NCI-H446 (cell line): ENCODE measurements around the gene RBM23.

Experiments
- DNase-seq, 2 experiments: peaks; one replicate each; lab custom pipeline; 2025; lab: John Stamatoyannopoulos, UW

Gene RBM23

GRCh38 chr14:22885975-22886374 is 33.0 kb downstream of the RBM23 start:
- DNase-seq = no peak

DNA sequence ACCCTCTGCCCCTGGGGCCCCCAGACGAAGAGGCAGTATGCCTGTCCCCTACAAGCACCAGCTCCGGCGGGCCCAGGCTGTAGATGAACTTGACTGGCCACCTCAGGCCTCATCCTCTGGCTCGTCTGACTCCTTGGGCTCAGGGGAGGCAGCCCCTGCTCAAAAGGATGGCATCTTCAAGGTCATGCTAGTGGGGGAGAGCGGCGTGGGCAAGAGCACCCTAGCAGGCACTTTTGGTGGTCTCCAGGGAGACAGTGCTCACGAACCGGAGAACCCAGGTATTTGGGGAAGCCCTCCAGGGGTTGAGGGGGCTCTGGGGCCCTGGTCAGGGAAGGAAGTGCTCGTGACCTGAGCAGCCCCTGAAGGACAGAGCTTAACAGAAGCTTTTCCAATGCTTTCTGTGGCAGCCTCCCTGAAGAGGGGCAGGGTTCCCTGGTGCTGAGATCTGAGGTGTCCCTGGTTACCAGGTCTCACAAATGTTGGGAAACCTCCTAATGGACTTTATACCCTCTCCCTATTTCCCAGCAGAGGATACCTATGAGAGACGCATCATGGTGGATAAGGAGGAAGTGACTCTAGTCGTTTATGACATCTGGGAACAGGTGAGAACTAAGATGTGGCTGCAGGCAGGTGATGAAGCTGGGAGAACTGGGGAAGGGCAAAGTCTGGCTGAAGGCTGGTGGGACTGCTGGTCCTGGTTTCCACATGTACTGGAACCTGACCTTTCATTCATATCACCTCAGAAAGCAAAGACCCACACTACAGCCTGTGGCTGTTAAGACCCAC is 34.0 kb downstream of the RBM23 start:
- DNase-seq = no peak

GRCh38 chr14:22884076-22884737 is 34.7 kb downstream of the RBM23 start:
- DNase-seq = no peak

GRCh38 chr14:22883173-22883976 is 35.6 kb downstream of the RBM23 start, which contains the start of gene REM2:
TSS of gene REM2 (plus strand) at chr14:22883222. CDS start at chr14:22883288, 66 bp downstream.
- DNase-seq = no peak

DNA sequence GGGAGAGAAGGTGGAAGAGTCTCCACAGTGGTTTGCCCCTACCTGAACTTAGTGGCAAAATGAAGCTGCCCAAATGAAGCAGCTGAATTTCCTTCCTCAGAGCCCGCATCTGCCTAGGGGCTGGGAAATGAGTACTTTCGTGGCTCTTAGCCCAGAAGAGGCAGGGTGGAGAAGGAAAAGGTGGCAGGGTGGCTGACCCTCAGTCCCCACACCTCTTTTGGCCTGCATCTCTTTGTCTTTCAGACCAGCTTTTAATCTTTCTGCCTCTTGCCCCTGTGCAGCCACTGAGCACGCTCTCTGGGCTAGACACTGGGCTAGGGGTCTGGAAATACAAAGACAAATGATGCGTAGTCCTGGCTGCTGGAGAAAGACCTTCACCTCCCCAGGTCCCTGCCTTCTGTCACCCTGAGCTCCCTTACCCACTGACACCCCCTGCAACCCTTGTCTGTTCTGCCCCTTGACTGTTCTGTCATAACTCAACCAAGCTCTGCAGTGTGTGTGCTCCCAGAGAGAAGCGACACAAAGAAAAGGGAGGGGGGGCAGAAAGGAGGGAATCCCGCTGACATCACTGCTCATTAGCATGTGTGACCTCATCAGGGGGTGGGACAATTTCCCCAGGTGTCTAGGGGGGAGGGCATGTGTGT is 36.3 kb downstream of the RBM23 start:
- DNase-seq = no peak

DNA sequence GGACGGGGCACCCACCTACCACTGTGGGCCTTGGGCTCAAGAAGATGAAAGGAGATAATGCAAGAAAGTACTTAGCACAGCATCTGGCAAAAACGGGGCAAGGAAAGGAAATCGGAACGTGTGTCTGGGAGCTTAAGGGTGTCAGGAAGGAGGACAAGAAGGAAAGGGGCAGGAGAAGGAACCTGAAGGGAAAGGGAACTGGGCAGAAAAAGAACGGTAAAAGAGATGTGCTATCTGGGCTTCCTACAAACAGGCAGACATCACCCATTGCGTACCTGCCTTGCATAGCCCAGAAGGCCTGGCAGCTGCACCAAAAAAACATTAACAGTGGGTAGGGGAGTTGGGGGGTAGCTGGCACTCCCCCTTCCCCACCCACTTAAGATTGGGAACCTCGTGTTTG is 36.9 kb downstream of the RBM23 start:
- no peak for DNase-seq

DNA sequence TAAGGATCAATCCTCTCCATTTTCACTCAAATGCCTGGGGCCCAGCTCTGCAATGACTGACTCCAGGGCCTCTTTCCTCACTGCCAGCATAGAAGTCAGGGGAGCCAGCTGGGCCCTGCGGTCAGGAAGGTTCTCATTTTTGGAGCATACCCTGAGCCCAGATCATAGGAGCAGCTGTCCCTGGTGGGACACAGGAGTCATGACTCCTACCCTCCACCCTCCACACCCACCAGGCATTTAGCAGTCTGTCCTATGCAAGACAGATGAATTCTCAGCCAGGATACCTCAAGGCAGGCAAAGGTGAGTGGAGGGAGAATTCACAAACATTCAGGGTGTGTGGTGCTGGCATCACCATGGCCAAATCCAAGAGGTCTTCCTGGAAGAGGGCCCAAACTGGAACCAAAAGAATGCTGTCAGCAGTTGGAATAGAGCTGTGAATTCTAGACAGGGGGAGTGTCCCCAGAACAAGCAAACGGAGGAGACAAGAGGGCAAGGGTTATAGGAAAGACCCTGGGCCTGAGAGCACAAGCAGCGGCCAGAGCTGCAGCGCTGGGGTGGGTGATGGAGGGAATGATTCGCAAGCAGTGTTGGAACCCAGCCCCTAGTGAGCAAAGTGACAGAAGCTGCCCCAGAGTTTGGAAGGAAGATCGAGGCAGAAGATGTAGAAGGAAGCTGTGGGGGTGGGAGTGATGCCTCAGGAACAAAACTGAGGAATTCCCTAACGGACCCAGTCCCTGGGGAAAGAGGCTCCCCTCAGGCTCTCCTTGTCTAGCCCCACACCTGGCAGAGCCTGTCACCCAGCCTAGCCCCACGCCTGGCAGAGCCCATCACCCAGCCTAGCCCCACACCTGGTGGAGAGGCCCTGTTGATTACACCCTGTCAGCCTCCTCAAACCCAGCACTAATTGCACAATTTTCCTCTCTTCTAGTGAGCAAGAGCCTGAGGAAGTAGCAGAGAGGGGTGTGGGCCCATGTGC is 40.4 kb downstream of the RBM23 start:
- no peak for DNase-seq

GRCh38 chr14:22877000-22877501 is 41.9 kb downstream of the RBM23 start:
- DNase-seq = no peak

- no peak for DNase-seq
These were observed 43.1 kb downstream of the RBM23 start for GRCh38 chr14:22875748-22876319.

DNA sequence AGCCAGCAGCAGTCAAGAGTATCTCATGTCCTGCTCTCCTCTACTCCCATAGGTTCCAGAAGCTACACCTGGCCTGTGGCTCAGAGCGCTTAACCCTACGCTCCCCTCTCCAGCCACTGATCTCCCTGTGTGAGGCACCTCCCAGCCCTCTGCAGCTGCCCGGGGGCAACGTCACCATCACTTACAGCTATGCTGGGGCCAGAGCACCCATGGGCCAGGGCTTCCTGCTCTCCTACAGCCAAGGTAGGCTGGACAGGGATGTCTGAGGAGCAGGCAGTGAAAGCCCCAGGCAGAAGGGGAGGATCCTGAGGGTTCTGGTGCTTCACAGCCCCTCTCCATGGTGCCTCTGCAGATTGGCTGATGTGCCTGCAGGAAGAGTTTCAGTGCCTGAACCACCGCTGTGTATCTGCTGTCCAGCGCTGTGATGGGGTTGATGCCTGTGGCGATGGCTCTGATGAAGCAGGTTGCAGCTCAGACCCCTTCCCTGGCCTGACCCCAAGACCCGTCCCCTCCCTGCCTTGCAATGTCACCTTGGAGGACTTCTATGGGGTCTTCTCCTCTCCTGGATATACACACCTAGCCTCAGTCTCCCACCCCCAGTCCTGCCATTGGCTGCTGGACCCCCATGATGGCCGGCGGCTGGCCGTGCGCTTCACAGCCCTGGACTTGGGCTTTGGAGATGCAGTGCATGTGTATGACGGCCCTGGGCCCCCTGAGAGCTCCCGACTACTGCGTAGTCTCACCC is 43.8 kb downstream of the RBM23 start:
- DNase-seq = no peak

- no peak for DNase-seq
These were observed 46.0 kb downstream of the RBM23 start for GRCh38 chr14:22872833-22873520.

DNA sequence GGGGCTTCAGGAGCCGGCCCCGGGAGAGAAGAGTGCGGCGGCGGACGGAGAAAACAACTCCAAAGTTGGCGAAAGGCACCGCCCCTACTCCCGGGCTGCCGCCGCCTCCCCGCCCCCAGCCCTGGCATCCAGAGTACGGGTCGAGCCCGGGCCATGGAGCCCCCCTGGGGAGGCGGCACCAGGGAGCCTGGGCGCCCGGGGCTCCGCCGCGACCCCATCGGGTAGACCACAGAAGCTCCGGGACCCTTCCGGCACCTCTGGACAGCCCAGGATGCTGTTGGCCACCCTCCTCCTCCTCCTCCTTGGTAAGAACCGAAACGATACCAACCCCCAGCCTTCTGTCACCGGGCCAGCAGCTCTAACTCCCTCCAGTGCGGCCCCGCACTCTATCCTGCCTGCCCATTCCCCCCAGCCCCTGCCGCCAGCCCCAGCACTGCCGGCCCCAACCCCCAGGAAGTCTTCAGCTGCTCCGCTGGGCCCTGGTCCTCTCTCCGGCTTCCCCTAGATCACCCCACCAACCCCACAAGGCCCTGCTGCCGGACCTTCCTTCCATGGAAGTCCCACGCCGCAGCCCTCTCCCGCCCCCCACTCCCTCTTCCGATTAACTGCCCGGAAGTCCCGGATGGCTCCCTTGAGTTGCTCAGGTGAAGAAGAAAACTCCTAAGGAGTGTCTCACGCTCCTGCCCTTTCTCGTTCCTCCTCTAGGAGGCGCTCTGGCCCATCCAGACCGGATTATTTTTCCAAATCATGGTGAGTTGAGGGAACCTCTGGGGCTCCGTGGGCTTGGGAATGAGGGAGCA is 46.7 kb downstream of the RBM23 start:
- peak; percentile 70 to 82 for DNase-seq

DNA sequence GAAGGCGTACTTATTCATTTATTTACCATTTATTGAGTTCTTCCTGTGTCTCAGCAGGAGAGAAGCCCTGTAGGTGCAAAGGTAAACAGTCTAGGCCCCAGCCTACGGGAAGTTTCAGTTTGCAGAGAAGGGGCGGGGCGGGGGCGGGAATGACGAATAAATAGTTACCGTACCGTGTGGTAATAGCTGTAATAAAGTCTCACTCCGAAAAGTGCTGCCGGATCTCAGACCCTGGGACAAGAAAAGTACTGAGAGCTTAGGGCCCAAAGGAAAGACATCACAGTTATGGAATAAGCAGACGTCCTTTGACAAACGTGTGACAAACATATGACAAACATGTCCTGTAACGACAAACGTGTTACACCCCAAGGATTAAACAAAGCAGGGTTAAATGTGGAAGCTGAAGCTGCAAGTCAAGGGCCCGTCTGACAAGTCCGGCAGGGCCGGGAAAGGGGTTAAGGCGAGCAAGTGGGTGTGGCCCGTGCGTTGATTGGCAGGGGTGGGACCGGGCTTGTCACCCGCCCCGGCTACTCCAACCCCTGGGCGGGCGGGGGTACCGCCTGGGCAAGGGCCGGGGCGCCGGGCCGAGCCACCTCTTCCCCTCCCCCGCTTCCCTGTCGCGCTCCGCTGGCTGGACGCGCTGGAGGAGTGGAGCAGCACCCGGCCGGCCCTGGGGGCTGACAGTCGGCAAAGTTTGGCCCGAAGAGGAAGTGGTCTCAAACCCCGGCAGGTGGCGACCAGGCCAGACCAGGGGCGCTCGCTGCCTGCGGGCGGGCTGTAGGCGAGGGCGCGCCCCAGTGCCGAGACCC is 47.5 kb downstream of the RBM23 start, which contains the start of gene LRP10:
Gene LRP10 (plus strand): TSS at position 517 of the 809 bp plus-strand sequence. CDS start 564 bp downstream, outside the sequence.
- DNase-seq = peak; percentile 38 to 78

DNA sequence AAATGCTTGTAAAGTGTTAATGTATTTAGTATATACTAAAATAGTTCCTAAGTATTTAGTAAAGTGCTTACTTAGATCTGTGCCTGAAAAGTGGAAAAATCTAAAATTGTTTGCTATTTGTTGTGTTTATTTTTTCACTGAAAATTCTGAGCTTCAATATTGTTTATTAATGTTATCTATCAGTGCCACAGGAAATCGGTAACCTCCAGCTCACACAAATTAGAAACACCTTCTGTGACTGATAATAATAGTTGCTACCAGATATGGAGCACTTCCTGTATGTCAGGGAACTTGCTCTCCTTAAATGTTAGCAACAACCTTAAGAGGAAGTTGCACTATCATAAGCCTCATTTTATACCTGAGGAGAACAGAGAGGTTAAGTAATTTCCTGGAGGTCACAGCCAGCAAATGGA is 48.1 kb downstream of the RBM23 start:
- DNase-seq = no peak

- no peak for DNase-seq
These were observed 52.1 kb downstream of the RBM23 start for GRCh38 chr14:22866874-22867273.

GRCh38 chr14:22865424-22866405 is 53.2 kb downstream of the RBM23 start:
- no peak for DNase-seq
